A673 (cell line): Measurements from ENCODE around the gene SIX1. TPM values are rescaled to one million over a fixed set of nuclear protein-coding genes. Genes with fewer than 3 reads are reported as not detected.

Source experiments
- BruUV-seq: library from RNA; stranded (reverse); fragments of 400-500 nt; replicated peaks from 2 replicates; lab custom pipeline; 2021; lab: Mats Ljungman, UMichigan
- CTCF ChIA-PET: fragments of 300-600 bp; sonication (Branson Sonifier 250); formaldehyde crosslinking; loops from one replicate; lab custom pipeline; 2022; ENCODE audit warnings: antibody characterized with exemption; lab: Charles Lee
- POLR2A ChIA-PET: fragments of 300-600 bp; sonication (Branson Sonifier 250); formaldehyde crosslinking; loops from one replicate; lab custom pipeline; 2022; ENCODE audit warnings: antibody characterized with exemption; ENCODE audit not compliant: low non-redundant PET; lab: Charles Lee
- DNase-seq: peaks from one replicate; pipeline ENCODE4 v3.0.0-alpha.2; 2015; ENCODE audit warnings: low spot score
- H3K27ac ChIP-seq: fragments of 200-600 bp; sonication (generic); 2 replicates; pipeline ENCODE4 v1.5.1; 2016; ENCODE audit warnings: mixed run types, low read depth, mild to moderate bottlenecking, mixed read lengths, antibody characterized with exemption, low read length; ENCODE audit not compliant: poor library complexity, severe bottlenecking
- H3K27me3 ChIP-seq: fragments of 200-600 bp; sonication (generic); replicated peaks from 2 replicates; pipeline ENCODE4 v1.6.1; 2017; ENCODE audit warnings: mixed run types, low read depth, mild to moderate bottlenecking, mixed read lengths, antibody characterized with exemption, low read length; ENCODE audit not compliant: insufficient read depth, poor library complexity
- H3K36me3 ChIP-seq: fragments of 200-600 bp; sonication (generic); 2 replicates; pipeline ENCODE4 v1.6.1; 2016; ENCODE audit warnings: mixed run types, mild to moderate bottlenecking, mixed read lengths, antibody characterized with exemption, low read length; ENCODE audit not compliant: insufficient read depth, poor library complexity, severe bottlenecking
- H3K4me1 ChIP-seq: fragments of 200-600 bp; sonication (generic); 2 replicates; pipeline ENCODE4 v1.6.1; 2017; ENCODE audit warnings: mixed run types, mild to moderate bottlenecking, mixed read lengths, antibody characterized with exemption, low read length; ENCODE audit not compliant: insufficient read depth, poor library complexity, severe bottlenecking
- H3K4me3 ChIP-seq: fragments of 200-600 bp; sonication (generic); 2 replicates; pipeline ENCODE4 v1.5.1; 2016; ENCODE audit warnings: low read depth, mixed run types, mild to moderate bottlenecking, mixed read lengths, low read length; ENCODE audit not compliant: poor library complexity, severe bottlenecking
- H3K9me3 ChIP-seq: fragments of 200-600 bp; sonication (generic); 2 replicates; pipeline ENCODE4 v1.6.1; 2016; ENCODE audit warnings: mixed run types, low read depth, mild to moderate bottlenecking, mixed read lengths, antibody characterized with exemption, low read length; ENCODE audit not compliant: poor library complexity, severe bottlenecking
- EZH2 ChIP-seq: fragments of 200-600 bp; sonication (generic); IDR thresholded peaks from 2 replicates; pipeline ENCODE4 v1.6.1; 2017; ENCODE audit warnings: borderline replicate concordance, low read depth, mild to moderate bottlenecking, mixed read lengths, antibody characterized with exemption, low read length; ENCODE audit not compliant: poor library complexity, severe bottlenecking
- intact Hi-C: fragments of 100-400 bp; cut with micrococcal nuclease; formaldehyde crosslinking; loops from one replicate; pipeline ENCODE4 v1.10.0; 2022; ENCODE audit not compliant: unreplicated experiment
- total RNA-seq: library from RNA; stranded (reverse); gene quantifications from 2 replicates; pipeline ENCODE4 v1.2.3, GENCODE V29; 2021
- TF ChIP-seq, protein P1 (sequence below): fragments of 300-800, 200-600 bp; sonication (generic); conservative IDR thresholded peaks from 2 replicates; pipeline ENCODE4 v1.5.1; 2017; ENCODE audit warnings: low read depth, mild to moderate bottlenecking, antibody characterized with exemption, low read length, moderate library complexity, mixed read lengths

Gene SIX1
- total RNA-seq, 1 experiment from 2014 or later: 24.0 TPM

DNA sequence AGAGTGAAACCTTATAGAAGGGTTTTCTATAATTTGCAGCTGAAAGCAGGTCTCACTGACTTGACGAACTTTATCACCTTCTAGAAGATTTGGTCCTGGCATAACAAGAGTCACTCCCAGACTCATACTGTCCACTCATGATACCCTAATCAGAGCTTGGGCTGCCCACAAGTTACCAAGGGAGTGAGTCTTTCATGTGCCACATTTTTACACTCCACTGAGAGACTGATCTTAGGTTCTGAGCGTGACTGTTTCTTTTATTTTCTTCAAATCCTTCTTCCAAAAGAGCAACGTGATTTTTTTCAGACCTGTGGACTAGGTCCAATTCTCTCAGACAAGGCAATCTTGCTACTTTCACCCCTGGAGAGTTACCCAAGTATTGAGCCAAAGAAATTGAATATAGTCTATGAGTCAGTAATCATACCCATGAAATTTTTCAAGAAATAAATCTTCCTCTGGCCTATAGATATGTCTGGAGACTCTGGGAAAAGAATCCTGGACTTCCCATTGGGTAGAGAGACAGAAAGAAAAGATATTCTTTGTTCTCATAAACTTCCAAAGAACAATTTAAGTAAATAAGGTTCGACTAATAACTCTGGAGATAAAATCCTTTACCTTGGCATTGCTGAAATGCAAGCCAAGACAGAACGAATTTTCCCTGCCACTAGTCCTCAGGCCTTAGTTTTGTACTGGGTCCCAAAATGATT lies 26.9 kb downstream of the SIX1 start:
- CTCF ChIA-PET: no interaction called here
- H3K27ac ChIP-seq: no peak overlapping the region

DNA sequence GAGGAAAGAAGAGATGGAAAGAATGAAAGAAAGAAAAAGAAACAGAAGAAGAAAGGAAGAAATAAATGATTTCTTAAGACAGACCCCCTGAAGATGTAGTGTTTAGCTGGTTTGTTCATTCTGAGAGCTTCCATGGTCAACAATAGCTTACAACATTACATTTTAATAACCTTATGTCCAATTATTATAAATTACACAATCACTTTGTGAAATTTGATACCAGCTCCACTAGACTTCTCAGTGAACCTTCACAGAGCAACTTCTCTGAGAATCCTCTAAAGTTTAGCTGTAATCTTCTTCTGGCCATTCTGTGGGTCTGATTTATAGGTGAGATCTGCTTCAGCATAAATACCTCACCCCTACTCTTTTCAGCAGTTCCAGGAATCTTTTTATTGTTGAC lies 27.9 kb downstream of the SIX1 start:
- Histone ChIP-seq H3K36me3 (no peaks in the 10 kb centered on the region), H3K9me3 (no peaks in the 10 kb centered on the region), H3K4me3 (no peak overlapping the region), H3K27ac (no peak overlapping the region), H3K4me1 (peaks cover 3% of the 10 kb centered on the region), H3K27me3 (no peaks in the 10 kb centered on the region)
- POLR2A ChIA-PET: no interaction called here
- intact Hi-C loops: no loop called here
- BruUV-seq: no TSS peak
- TF ChIP-seq EZH2: no peak
- TF ChIP-seq, protein P1, sequence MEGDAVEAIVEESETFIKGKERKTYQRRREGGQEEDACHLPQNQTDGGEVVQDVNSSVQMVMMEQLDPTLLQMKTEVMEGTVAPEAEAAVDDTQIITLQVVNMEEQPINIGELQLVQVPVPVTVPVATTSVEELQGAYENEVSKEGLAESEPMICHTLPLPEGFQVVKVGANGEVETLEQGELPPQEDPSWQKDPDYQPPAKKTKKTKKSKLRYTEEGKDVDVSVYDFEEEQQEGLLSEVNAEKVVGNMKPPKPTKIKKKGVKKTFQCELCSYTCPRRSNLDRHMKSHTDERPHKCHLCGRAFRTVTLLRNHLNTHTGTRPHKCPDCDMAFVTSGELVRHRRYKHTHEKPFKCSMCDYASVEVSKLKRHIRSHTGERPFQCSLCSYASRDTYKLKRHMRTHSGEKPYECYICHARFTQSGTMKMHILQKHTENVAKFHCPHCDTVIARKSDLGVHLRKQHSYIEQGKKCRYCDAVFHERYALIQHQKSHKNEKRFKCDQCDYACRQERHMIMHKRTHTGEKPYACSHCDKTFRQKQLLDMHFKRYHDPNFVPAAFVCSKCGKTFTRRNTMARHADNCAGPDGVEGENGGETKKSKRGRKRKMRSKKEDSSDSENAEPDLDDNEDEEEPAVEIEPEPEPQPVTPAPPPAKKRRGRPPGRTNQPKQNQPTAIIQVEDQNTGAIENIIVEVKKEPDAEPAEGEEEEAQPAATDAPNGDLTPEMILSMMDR: no peak
- CTCF ChIA-PET: no interaction called here
- no peak for DNase-seq

More for the DNA sequence above, 26.9 kb downstream of the SIX1 start:
- no peaks in the 10 kb centered on the region for H3K36me3 ChIP-seq
- no peak for DNase-seq
- no peak overlapping the region for H3K4me3 ChIP-seq
- peaks cover 3% of the 10 kb centered on the region for H3K4me1 ChIP-seq
- no TSS peak for BruUV-seq
- no peaks in the 10 kb centered on the region for H3K9me3 ChIP-seq
- no peak for TF ChIP-seq EZH2
- TF ChIP-seq, protein P1: no peak
- H3K27me3 ChIP-seq: no peaks in the 10 kb centered on the region
- POLR2A ChIA-PET: no interaction called here
- intact Hi-C loops: no loop called here

DNA sequence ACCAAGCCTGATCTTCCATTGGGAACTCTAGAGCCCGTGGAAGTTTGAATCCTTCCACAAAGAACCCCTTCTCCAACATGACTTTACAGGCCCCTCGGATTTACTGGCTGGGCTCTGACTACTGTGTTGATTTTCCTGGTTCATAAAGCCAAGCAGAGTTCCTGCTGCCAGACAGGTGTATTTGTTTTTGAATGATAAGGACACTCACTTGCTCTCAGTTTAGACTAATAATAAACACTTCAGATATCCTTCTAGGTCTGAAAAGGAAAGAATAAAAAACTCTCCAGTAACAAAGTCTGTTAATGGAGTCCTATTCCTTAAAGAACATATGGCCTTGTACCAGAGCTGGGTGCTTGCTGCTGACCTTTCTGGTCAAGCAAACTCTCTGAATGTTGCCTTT lies 31.0 kb downstream of the SIX1 start:
- Histone ChIP-seq H3K4me3 (no peak overlapping the region), H3K27ac (no peak overlapping the region), H3K9me3 (no peaks in the 10 kb centered on the region), H3K36me3 (no peaks in the 10 kb centered on the region), H3K4me1 (peaks cover 3% of the 10 kb centered on the region), H3K27me3 (no peaks in the 10 kb centered on the region)
- ChIA-PET CTCF (no interaction called here), POLR2A (no interaction called here)
- no peak for DNase-seq
- intact Hi-C loops: no loop called here
- TF ChIP-seq EZH2: no peak
- no TSS peak for BruUV-seq

DNA sequence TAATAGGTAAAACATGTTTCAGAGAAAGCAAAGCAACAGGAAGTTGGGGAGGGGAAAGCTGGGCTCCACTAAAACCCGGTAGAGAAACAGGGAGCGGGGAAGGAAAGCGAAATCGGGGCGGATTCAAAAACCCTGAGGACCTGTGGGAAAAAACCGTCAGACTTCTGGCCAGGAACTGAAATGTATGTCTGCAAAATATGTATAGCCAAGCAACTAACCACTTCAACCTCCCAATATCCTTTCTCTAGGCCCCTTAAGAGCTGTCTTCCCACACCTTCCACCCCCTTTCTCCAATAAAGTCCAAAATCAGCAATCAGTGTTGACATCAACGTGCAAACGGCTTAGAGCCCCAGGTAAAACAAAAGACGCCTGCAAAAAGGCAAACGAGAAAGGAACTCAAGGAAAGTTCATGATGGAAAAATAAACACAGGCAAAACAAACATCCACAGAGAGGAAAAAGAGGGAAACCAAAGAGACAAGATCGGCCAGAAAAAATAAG lies 32.8 kb downstream of the SIX1 start:
- intact Hi-C loops: no loop called here
- Histone ChIP-seq H3K27me3 (no peaks in the 10 kb centered on the region), H3K9me3 (no peaks in the 10 kb centered on the region), H3K4me1 (no peaks in the 10 kb centered on the region), H3K36me3 (no peaks in the 10 kb centered on the region), H3K27ac (no peak overlapping the region), H3K4me3 (no peak overlapping the region)
- no peak for DNase-seq
- no TSS peak for BruUV-seq
- TF ChIP-seq, protein P1: no peak
- TF ChIP-seq EZH2: no peak
- CTCF ChIA-PET: interaction anchor here (0.6 kb wide), 1 partner anchor 679 kb away, joined by 3 read pairs; no protein-coding TSS in a partner anchor
- POLR2A ChIA-PET: no interaction called here
